HG03520 (cell line): ENCODE data around the gene RAI14.
"Not testable (repeated sequence)": the region's sequence is repeated elsewhere in the genome, so short reads cannot be mapped to it uniquely, and the experiment has no call there.

Experiments used
- ATAC-seq: cut with Tn5 transposase; IDR thresholded peaks from one replicate; pipeline ENCODE4 v1.9.1; 2021; ENCODE audit warnings: mild to moderate bottlenecking, moderate library complexity; ENCODE audit not compliant: unreplicated experiment

Gene RAI14

DNA sequence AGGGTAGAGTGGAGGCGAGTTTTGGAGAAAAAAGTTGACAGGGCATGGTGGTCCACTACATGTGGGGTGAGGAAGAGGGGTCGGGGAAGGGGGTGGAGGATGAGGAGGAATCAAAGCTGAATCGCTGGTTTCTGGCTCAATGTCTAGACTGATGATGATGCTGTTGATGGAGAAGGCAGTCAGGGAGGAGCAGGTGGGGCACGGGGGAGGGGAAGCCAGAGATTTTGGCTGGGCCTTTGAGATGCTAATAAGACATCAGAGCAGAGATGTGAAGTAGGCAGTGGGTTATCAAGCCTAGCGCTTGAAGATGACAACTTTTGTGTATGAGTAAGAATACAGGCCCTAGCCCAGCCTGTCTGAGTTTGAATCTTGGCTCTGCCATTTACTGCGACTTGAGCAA, 150.4 kb downstream of the RAI14 start:
- no peak for ATAC-seq

- no peak for ATAC-seq
Measured at GRCh38 chr5:34811706-34812105, 155.6 kb downstream of the RAI14 start.

DNA sequence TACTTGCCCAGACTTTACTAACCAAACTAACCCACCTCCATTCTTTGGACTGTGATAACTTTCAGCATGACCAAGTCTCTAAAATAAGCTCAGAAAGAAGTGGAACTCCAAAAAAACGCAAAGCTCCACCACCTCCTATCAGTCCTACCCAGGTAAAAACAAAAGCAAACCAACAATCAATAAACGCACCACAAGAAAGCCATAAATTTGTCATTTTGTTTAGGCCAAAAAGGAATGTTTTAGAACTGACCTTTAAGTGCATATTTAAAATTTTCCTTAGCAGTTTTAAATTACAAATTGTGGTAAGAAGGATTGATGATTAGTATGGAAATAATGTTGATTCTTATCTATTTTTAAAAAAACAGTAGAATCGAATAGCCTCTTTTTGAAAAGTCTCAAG, 157.4 kb downstream of the RAI14 start:
- ATAC-seq, result no peak

- ATAC-seq, result no peak
Measured at GRCh38 chr5:34817558-34818351, 161.6 kb downstream of the RAI14 start.

DNA sequence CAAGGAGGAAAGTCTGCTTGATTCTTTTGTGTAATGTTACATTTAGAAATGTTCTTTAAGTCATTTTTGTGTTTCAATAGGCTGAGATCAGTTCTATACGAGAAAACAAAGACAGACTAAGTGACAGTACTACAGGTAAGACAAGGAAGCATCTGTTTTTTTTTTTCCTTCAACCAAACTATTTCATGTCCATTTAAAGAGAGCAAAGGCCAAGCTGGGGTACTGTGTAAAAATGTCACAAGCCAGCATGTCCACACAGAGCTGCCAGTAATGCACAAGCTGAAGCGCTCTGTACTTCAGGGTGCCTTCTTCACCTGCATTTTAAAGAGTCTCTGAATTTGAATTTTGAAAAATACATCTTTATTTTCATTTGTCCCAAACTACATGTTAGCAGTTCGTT, 162.6 kb downstream of the RAI14 start:
- no peak for ATAC-seq

GRCh38 chr5:34820593-34820992, 164.5 kb downstream of the RAI14 start:
- no peak for ATAC-seq

DNA sequence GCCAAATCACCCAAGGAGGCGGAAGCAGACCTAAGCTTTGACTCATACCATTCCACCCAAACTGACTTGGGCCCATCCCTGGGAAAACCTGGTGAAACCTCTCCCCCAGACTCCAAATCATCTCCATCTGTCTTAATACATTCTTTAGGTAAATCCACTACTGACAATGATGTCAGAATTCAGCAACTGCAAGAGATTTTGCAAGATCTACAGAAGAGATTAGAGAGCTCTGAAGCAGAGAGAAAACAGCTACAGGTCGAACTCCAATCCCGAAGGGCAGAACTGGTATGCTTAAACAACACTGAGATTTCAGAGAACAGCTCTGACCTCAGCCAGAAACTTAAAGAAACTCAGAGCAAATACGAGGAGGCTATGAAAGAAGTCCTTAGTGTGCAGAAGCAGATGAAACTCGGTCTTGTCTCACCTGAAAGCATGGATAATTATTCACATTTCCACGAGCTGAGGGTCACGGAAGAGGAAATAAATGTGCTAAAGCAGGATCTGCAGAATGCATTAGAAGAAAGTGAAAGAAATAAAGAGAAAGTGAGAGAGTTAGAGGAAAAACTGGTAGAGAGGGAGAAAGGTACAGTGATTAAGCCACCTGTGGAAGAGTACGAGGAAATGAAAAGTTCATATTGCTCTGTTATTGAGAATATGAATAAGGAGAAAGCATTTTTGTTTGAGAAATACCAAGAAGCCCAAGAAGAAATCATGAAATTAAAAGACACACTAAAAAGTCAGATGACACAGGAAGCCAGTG, 167.0 kb downstream of the RAI14 start:
- no peak for ATAC-seq

- ATAC-seq, result no peak
Measured at GRCh38 chr5:34826347-34826746, 170.2 kb downstream of the RAI14 start.

- no peak for ATAC-seq
Measured at GRCh38 chr5:34827588-34828506, 171.7 kb downstream of the RAI14 start.

- not testable (repeated sequence) for ATAC-seq
Measured at GRCh38 chr5:34830827-34831226, 174.7 kb downstream of the RAI14 start.

- no peak for ATAC-seq
Measured at GRCh38 chr5:34831303-34831702, 175.2 kb downstream of the RAI14 start.

- no peak for ATAC-seq
Measured at GRCh38 chr5:34832568-34832967, 176.4 kb downstream of the RAI14 start.

GRCh38 chr5:34833090-34833489, 177.0 kb downstream of the RAI14 start:
- ATAC-seq, result no peak

- no peak for ATAC-seq
Measured at GRCh38 chr5:34833976-34834793, 178.1 kb downstream of the RAI14 start.

DNA sequence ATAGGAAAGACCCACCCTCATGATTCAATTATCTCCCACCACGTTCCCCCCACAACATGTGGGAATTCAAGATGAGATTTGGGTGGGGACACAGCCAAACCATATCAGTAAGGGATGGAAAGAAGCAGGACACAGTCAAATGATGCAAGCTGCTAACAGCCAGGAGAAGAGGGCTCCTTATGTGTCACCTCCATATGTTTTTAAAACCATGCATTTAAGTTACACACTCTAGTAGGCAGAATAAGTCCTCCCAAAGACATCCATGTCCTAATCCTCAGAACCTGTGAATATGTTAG, 178.6 kb downstream of the RAI14 start:
- ATAC-seq, result no peak

GRCh38 chr5:34835664-34836063, 179.5 kb downstream of the RAI14 start:
- ATAC-seq, result no peak

GRCh38 chr5:34838785-34839714, 182.9 kb downstream of the RAI14 start, which contains the start of gene TTC23L:
TTC23L (plus strand) TSS chr5:34839164; CDS start chr5:34840672, 1,508 bp downstream.
- peak; percentile 98 for ATAC-seq

DNA sequence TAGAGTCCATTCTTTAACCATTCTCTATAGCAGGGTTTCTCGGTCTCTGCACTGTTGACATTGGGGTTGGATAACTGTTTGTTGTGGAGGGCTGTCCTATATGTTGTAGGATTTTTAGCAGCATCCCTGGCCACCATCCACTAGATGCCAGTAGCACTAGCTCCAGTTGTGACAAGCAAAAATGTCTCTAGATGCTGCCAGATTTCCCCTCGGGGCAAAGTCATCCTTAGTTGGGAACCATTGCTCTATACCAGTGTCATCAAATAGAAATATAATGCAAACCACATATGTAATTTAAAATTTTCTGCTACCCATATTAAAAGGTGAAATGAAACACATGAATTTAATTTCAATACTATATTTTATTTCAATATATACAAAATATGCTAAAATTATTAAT, 185.7 kb downstream of the RAI14 start:
- ATAC-seq, result no peak

DNA sequence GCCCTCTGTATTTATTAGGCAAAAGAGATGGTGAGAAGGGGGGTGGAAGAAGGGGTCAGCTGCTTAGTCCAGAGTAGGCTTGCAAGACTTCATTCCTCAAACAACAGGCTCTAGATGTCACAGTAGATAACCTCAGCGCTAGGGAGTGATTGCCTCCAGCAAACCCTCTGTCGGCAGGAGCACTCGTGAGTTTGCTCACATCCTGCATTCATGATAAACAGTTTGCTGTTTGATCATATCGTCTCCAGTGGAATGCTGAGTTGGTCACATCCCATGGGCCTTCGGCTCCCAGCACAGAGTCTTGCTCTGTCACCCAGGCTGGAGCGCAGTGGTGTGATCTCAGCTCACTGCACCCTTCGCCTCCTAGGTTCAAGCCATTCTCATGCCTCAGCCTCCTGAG, 186.4 kb downstream of the RAI14 start:
- ATAC-seq, result no peak
